Measurements from ENCODE around the gene SREK1. TPM values are rescaled to one million over a fixed set of nuclear protein-coding genes. Genes with fewer than 3 reads are reported as not detected.
A peak's percentile ranks its signal among the peaks of the same experiment; 100 is the strongest.

SREK1 gene
- total RNA-seq, 2 donors from 2014 or later: 38.2 to 150 TPM

DNA sequence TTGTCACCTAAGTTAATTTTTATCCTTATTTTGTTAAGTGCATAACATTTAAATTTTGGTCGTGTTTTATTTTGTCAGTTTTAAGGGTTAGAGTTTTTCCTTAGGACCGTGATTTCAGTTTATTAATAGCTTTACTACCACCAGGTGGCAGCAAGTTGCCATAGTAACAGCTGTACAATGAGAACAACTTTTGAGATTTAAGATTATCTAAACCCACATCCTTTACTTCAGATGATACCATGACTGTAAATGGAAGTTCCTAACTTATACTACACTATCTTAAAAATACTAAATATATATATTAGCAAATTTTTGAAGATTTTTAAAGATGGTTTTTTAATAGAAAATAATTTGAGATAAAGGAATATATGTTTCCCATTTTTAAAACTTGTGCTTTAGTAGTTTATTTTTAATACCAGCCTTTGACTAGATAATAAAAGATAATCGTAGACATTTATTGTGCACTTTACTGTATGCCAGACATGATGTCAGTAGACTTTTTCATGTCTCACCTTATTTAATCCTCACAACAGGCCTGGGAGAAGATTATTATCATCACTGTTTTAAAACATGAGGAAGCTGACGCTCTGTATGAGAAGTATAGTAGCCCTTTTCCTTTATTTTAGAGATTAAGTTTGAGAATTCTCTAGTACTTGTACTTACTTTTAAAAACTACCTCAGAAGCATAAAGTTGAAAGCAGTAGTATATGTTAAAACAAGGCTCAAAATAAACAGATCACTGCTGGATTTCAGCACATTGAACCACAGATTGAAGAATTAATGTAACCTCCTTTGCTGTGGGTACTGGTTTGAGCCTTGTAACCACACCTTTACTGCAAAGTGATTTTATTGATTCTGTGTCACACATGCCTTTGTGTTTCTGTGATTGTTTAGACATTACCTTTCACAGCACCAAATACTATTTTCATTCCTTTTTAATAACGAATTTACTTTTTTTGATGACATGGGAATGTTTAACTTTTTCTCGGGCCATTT, 27.5 kb downstream of the SREK1 start:
- no peaks in the 10 kb centered on the region for H3K27me3 ChIP-seq (replicated peaks; ENCODE audit: insufficient read depth)
- TF ChIP-seq, protein P1, sequence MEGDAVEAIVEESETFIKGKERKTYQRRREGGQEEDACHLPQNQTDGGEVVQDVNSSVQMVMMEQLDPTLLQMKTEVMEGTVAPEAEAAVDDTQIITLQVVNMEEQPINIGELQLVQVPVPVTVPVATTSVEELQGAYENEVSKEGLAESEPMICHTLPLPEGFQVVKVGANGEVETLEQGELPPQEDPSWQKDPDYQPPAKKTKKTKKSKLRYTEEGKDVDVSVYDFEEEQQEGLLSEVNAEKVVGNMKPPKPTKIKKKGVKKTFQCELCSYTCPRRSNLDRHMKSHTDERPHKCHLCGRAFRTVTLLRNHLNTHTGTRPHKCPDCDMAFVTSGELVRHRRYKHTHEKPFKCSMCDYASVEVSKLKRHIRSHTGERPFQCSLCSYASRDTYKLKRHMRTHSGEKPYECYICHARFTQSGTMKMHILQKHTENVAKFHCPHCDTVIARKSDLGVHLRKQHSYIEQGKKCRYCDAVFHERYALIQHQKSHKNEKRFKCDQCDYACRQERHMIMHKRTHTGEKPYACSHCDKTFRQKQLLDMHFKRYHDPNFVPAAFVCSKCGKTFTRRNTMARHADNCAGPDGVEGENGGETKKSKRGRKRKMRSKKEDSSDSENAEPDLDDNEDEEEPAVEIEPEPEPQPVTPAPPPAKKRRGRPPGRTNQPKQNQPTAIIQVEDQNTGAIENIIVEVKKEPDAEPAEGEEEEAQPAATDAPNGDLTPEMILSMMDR (IDR thresholded peaks at IDR 0.05): peak; percentile 41
- peaks cover 7% of the 10 kb centered on the region for H3K36me3 ChIP-seq
- no peaks in the 10 kb centered on the region for H3K4me1 ChIP-seq (ENCODE audit: control insufficient read depth in 1 of 2, low read depth in 2 of 2)
- DNase-seq (ENCODE audit: low spot score): no peak
- no peak overlapping the region for H3K27ac ChIP-seq
- H3K4me3 ChIP-seq: no peak overlapping the region
- H3K9me3 ChIP-seq: no peaks in the 10 kb centered on the region
- ATAC-seq (ENCODE audit: insufficient number of reproducible peaks, low FRiP score, low read depth): no peak

GRCh38 chr5:66174338-66174737, 30.2 kb downstream of the SREK1 start:
- Histone ChIP-seq H3K27ac (no peak overlapping the region), H3K4me1 (ENCODE audit: control insufficient read depth in 1 of 2, low read depth in 2 of 2) (no peaks in the 10 kb centered on the region), H3K27me3 (replicated peaks; ENCODE audit: insufficient read depth) (no peaks in the 10 kb centered on the region), H3K36me3 (peaks cover 14% of the 10 kb centered on the region), H3K4me3 (no peak overlapping the region), H3K9me3 (no peaks in the 10 kb centered on the region)
- DNase-seq (ENCODE audit: low spot score): no peak
- no peak for ATAC-seq (ENCODE audit: insufficient number of reproducible peaks, low FRiP score, low read depth)
- TF ChIP-seq, protein P1 (IDR thresholded peaks at IDR 0.05): no peak

GRCh38 chr5:66178799-66179198, 34.7 kb downstream of the SREK1 start:
- no peaks in the 10 kb centered on the region for H3K27me3 ChIP-seq (replicated peaks; ENCODE audit: insufficient read depth)
- ATAC-seq (ENCODE audit: insufficient number of reproducible peaks, low FRiP score, low read depth) (no peak), DNase-seq (ENCODE audit: low spot score) (no peak)
- no peaks in the 10 kb centered on the region for H3K9me3 ChIP-seq
- H3K36me3 ChIP-seq: peaks cover 20% of the 10 kb centered on the region
- TF ChIP-seq, protein P1 (IDR thresholded peaks at IDR 0.05): no peak
- H3K4me1 ChIP-seq (ENCODE audit: control insufficient read depth in 1 of 2, low read depth in 2 of 2): no peaks in the 10 kb centered on the region
- no peak overlapping the region for H3K4me3 ChIP-seq
- no peak overlapping the region for H3K27ac ChIP-seq

- DNase-seq (ENCODE audit: low spot score) (no peak), ATAC-seq (ENCODE audit: insufficient number of reproducible peaks, low FRiP score, low read depth) (no peak)
- H3K9me3 ChIP-seq: no peaks in the 10 kb centered on the region
- H3K4me3 ChIP-seq: no peak overlapping the region
- no peak overlapping the region for H3K27ac ChIP-seq
- no peaks in the 10 kb centered on the region for H3K27me3 ChIP-seq (replicated peaks; ENCODE audit: insufficient read depth)
- TF ChIP-seq, protein P1 (IDR thresholded peaks at IDR 0.05): no peak
- H3K4me1 ChIP-seq (ENCODE audit: control insufficient read depth in 1 of 2, low read depth in 2 of 2): no peaks in the 10 kb centered on the region
- peaks cover 20% of the 10 kb centered on the region for H3K36me3 ChIP-seq
Observed at GRCh38 chr5:66179297-66180051, 35.4 kb downstream of the SREK1 start.

Measured in thoracic aorta (tissue), 2 donors.